ENCODE data around the gene NFE2. TPM values are rescaled to one million over a fixed set of nuclear protein-coding genes. Genes with fewer than 3 reads are reported as not detected.

NFE2 gene
- polyA plus RNA-seq, 3 donors = 2.0 to 3.7 (median 2.3) TPM

DNA sequence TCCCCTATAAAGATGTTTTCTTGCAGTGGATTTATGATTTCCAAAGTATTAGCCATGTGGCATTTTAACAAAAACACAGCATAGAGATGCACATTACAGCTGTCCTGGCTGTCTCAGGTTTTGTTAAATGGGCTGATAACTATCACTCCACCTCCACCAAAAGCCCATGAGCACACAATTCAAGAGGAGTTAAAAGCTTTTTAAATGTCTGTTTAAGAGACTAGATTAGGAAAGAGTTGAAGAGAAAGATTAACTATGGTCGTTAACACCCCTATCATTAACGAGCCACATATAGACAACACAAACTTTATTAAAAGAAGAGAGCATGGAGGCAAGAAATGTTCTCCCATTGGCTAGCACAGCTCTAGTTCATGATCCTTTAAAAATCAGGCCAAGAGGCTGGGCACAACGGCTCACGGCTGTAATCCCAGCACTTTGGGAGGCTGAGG is 35.4 kb downstream of the NFE2 start:
- DNase-seq (ENCODE audit: extremely low read depth in 1 of 11, low read depth in 9 of 11, low spot score in 4 of 11) = no peak

DNA sequence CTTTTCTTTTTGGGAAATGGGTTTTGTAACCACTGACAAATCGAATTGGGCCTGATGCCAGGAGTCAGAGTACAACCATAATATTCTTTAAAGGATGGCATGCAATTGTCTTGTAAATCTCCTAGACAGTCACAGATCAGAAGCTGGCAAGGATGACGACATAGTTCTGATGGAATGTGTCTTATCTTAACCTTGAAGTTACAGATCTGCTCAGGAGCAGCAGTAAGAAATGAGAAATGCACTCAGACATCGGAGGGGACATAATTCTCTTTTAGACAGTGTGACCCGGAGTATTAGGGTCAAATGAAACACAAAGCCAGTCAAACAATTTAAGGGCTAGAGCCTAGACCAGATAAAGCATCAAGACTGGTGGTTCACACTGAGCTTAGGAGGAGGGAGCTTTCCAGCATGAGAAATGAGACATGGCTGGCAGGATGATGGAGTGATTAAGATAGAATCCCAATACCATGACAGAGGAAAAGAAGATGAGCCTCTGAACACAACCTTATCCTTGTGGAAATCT is 38.4 kb downstream of the NFE2 start:
- DNase-seq (ENCODE audit: extremely low read depth in 1 of 11, low read depth in 9 of 11, low spot score in 4 of 11) = peak in 1 of 11 donors; percentile 55

DNA sequence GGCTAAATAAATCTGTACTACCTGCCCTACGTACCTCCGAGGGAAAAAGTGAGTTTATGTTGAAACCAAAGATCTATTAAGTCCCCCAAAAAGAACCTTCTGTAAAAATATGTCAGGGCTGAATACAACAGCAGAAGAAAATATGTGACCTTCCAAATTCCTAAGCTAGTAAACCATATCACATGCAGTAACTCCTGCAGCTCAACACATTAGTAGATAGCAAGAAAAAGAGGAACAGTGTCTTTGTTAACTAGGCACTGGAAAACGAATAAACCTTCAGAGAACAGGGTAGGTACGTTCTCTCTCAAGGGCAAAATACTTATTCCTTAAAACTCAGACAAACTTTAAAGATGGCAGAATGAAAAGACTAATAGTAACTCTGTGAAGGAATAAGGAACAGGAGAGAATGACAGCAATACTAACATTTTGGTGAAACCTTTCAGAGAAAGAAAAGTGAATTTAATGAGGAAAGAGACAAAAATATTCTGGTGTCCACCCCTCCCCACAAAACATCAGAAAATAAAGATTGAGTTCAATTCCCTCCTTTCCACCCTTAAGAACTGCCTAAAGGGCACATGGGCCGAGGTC is 38.9 kb downstream of the NFE2 start:
- no peak for DNase-seq (ENCODE audit: extremely low read depth in 1 of 11, low read depth in 9 of 11, low spot score in 4 of 11)

DNA sequence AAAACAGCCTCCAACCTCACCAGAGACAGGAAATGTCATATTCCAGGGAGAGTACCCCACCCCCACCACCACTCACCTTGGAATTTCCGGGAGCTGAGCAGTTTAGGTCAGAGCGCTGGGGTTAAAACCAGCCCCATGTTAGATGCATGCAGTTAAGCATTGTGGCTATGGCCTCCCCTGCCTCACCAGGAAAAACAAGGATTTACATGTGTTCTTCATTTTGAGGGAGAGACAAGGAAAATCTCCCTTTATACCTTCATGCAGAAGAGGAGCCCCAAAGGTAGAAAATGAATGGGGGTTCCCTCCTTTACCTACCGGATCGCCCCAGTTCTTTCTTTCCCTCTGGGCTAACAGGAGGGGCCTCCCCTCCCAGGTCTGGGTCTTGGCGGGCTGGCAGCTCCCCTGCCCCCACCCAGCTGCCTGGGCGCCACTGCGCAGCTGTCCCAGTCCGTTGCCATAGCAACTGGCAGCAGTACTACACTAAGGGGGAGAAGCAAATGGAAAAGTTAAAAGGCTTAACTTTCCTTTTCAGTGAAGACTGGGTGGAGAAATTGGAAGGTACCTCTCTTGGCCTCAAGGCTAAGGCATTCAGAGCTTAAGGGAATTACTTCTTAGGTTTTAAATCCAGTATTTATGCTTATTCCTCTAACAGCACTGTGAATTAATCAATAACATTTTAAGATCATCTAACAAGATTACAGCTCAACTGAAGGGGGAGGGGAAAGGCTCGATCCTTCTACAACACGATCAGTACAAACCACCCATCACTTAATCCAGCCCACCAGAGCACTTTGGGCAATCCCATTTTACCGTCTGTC is 41.4 kb downstream of the NFE2 start:
- peak; percentile 78 to 90 (median 83) for DNase-seq (ENCODE audit: extremely low read depth in 1 of 11, low read depth in 9 of 11, low spot score in 4 of 11)

DNA sequence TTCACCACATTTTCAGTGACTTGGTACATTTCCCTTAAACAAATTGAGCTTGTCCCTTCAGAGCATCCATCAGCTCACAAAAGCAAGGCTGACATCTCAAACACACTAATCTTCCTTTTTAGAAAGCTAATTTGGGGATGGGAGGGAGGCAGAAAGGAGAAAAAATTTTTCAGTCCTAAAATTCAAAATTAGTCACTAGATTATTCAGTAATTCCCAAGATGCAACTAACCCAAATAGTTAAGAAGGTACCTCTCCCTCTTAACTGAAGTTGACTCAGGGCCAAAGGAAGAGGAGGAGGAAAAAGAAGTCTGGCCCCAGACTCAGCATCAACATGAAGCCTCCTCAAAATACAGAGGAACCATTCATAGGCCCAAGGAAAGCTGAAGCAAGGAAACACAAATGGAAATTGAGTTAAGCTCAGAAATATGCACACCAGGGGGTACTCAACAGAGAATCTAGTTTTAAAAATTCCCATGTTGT is 42.6 kb downstream of the NFE2 start:
- no peak for DNase-seq (ENCODE audit: extremely low read depth in 1 of 11, low read depth in 9 of 11, low spot score in 4 of 11)

DNA sequence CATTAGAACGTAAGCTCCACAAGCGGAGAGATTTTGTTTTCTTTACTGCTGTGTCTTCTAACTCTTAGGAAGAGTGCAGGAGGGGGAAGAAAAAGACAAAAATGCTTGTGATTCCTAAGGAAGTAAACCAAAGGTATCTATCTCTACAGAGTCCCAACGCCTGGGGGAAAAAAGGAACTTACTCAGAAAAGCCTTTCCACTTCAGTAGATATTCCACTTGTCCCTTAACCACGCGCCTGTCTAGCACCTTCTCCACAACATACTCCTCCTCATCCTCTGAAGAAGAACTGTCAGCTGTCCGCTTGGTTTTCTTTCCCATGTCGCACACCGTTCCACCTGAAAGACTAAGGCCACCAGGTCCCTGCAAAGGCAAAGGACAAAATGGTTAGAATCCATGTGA is 43.5 kb downstream of the NFE2 start:
- DNase-seq (ENCODE audit: extremely low read depth in 1 of 11, low read depth in 9 of 11, low spot score in 4 of 11) = no peak

DNA sequence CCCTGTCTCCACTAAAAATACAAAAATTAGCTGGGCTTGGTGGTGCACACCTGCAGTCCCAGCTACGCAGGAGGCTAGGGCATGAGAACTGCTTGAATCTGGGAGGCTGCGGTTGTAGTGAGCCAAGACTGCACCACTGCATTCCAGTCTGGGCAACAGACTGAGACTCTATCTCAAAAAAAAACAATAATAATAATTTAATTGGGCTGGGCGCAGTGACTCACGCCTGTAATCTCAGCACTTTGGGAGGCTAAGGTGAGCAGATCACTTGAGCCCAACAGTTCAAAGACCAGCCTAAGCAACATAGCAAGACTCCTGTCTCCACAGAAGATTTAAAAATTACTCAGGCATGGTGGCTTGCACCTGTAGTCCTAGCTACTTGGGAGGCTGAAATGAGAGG is 47.6 kb downstream of the NFE2 start:
- DNase-seq (ENCODE audit: extremely low read depth in 1 of 11, low read depth in 9 of 11, low spot score in 4 of 11) = no peak

DNA sequence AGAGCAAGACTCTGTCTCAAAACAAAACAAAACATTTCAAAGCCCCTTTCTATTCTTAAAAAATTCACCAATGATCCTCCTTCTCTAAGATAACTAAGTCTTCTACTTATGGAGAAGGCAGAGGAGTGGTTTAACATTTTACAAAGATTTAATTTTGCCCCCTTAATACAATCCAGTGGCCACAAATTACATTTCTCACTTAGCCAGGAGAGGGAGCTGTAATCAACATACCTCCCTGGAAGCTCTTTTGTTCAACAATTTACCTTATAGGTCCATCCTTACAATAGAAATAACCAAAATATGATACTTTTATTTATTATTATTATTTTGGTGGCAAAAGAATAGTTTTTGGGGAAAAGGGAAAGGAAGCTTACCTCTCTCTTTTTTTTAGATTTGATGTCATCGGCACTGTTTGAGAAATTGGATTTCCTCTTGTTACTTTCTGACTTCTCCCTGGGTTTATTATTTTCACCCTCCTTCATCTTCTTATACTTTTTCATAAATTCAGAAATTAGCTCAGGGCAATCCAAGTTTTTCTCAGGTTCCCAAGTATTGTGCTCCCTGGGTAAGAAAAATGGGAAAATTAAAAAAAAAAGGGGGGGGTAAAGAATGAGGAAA is 49.0 kb downstream of the NFE2 start:
- peak in 1 of 11 donors; percentile 43 for DNase-seq (ENCODE audit: extremely low read depth in 1 of 11, low read depth in 9 of 11, low spot score in 4 of 11)

DNA sequence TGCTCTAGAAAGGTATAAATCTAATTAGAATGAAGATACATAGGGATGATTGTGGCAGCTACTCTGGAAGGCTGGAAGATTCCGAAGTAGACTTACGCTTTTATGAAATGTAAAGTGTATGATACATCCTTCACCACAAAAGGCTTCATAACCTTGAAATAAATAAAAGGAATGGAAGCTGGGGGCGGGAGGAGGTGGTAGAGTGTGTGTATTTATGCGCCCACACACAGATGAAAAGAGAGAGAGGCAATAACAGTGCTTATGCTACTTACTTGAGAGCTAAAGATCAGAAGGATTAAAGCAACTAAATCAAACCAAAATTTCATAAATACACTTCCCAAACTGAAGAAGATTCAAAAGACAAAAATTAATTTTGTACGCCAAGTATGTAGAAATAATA is 51.3 kb downstream of the NFE2 start:
- no peak for DNase-seq (ENCODE audit: extremely low read depth in 1 of 11, low read depth in 9 of 11, low spot score in 4 of 11)

DNA sequence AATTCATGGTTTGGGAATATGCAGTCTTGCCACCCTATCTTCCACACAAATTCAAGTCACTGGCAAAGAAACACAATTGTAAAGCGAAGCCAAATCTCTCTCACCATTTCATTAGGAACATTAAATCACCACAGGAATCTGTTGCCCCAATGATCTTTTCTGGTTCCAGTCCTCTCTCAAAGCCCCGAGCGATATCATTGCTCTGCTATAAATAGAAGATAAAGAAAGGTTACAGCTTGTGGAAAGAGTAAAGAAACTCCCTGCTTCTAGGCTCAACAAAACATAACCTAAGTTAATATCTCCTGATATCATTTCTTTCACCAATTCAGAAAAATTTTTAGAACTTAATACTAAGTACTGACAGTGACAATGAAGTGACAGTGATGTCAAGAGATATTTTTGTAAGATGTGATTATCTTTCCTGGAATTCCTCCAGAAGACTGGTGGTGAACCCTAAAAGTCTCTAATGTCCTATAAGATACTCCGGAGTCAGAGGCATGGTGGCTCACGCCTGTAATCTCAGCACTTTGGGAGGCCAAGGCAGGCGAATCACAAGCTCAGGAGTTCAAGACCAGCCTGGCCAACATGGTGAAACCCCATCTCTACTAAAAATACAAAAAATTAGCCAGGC is 54.7 kb downstream of the NFE2 start:
- no peak for DNase-seq (ENCODE audit: extremely low read depth in 1 of 11, low read depth in 9 of 11, low spot score in 4 of 11)

Other genes starting within 250 kb of the NFE2 start
- 10 to 100 TPM; 53.9 to 76.1 (median 59.0) TPM for gene HOXC4, start 247.2 kb downstream of the NFE2 start, polyA plus RNA-seq (ENCODE audit: insufficient read length in 3 of 3)
- 10 to 100 TPM; 29.2 to 37.4 (median 31.2) TPM for gene SMUG1, start 112.0 kb downstream of the NFE2 start, polyA plus RNA-seq (ENCODE audit: insufficient read length in 3 of 3)
- gene CBX5, start 20.9 kb downstream of the NFE2 start, polyA plus RNA-seq (ENCODE audit: insufficient read length in 3 of 3) = 100 to 1,000 TPM; 116 to 138 (median 129) TPM
- 1,000 to 10,000 TPM; 3,334 to 4,179 (median 3,887) TPM for gene HNRNPA1, start 20.3 kb downstream of the NFE2 start, polyA plus RNA-seq (ENCODE audit: insufficient read length in 3 of 3)
- 100 to 1,000 TPM; 207 to 240 (median 219) TPM for gene COPZ1, start 24.1 kb upstream of the NFE2 start, polyA plus RNA-seq (ENCODE audit: insufficient read length in 3 of 3)
- gene GPR84, start 63.5 kb upstream of the NFE2 start, polyA plus RNA-seq (ENCODE audit: insufficient read length in 3 of 3) = under 1 TPM; 0.07 to 0.45 (median 0.20) TPM
- 10 to 100 TPM in 2 of 3 donors, 1 to 10 TPM in 1; 7.7 to 12.9 (median 12.5) TPM for gene ZNF385A, start 83.7 kb upstream of the NFE2 start, polyA plus RNA-seq (ENCODE audit: insufficient read length in 3 of 3)
- 10 to 100 TPM; 41.1 to 50.6 (median 42.1) TPM for gene ITGA5, start 118.3 kb upstream of the NFE2 start, polyA plus RNA-seq (ENCODE audit: insufficient read length in 3 of 3)
- 1 to 10 TPM in 1 of 3 donors, under 1 TPM in 1, not detected in 1; 0.12 to 1.4 TPM for gene GTSF1, start 172.6 kb upstream of the NFE2 start, polyA plus RNA-seq (ENCODE audit: insufficient read length in 3 of 3)
- 1 to 10 TPM; 3.4 to 4.5 (median 3.4) TPM for gene NCKAP1L, start 196.7 kb upstream of the NFE2 start, polyA plus RNA-seq (ENCODE audit: insufficient read length in 3 of 3)
- 1 to 10 TPM; 8.0 to 9.1 (median 8.3) TPM for gene PDE1B, start 248.6 kb upstream of the NFE2 start, polyA plus RNA-seq (ENCODE audit: insufficient read length in 3 of 3)

Measured in renal cortex interstitium (tissue), 11 donors.